GM19043 (cell line): ENCODE measurements around the gene AFAP1.
"Not testable (repeated sequence)": the region's sequence is repeated elsewhere in the genome, so short reads cannot be mapped to it uniquely, and the experiment has no call there.

ENCODE experiments used
- ATAC-seq: cut with Tn5 transposase; IDR thresholded peaks from one replicate; pipeline ENCODE4 v1.9.1; 2021; ENCODE audit warnings: low read depth; ENCODE audit not compliant: unreplicated experiment

AFAP1 gene

GRCh38 chr4:7918187-7918586 lies 21.5 kb downstream of the AFAP1 start:
- not testable (repeated sequence) for ATAC-seq

- ATAC-seq, result no peak
These were observed 22.0 kb downstream of the AFAP1 start for GRCh38 chr4:7917669-7918068.

- no peak for ATAC-seq
These were observed 23.8 kb downstream of the AFAP1 start for GRCh38 chr4:7915875-7916242.

GRCh38 chr4:7912826-7913225 lies 26.8 kb downstream of the AFAP1 start:
- no peak for ATAC-seq

GRCh38 chr4:7910952-7911578 lies 28.6 kb downstream of the AFAP1 start:
- no peak for ATAC-seq

- ATAC-seq, result no peak
These were observed 29.3 kb downstream of the AFAP1 start for GRCh38 chr4:7910263-7910896.

- no peak for ATAC-seq
These were observed 30.0 kb downstream of the AFAP1 start for GRCh38 chr4:7909463-7910262.

GRCh38 chr4:7908668-7909067 lies 31.0 kb downstream of the AFAP1 start:
- ATAC-seq, result no peak

GRCh38 chr4:7907142-7907541 lies 32.5 kb downstream of the AFAP1 start:
- ATAC-seq, result no peak

GRCh38 chr4:7906171-7906701 lies 33.4 kb downstream of the AFAP1 start:
- no peak for ATAC-seq

GRCh38 chr4:7904952-7905915 lies 34.4 kb downstream of the AFAP1 start:
- no peak for ATAC-seq

GRCh38 chr4:7903791-7904516 lies 35.7 kb downstream of the AFAP1 start:
- no peak for ATAC-seq

- no peak for ATAC-seq
These were observed 36.8 kb downstream of the AFAP1 start for GRCh38 chr4:7902826-7903225.

- no peak for ATAC-seq
These were observed 37.5 kb downstream of the AFAP1 start for GRCh38 chr4:7902101-7902553.

- ATAC-seq, result no peak
These were observed 38.3 kb downstream of the AFAP1 start for GRCh38 chr4:7901311-7901885.

- no peak for ATAC-seq
These were observed 39.2 kb downstream of the AFAP1 start for GRCh38 chr4:7900334-7900909.

- no peak for ATAC-seq
These were observed 40.3 kb downstream of the AFAP1 start for GRCh38 chr4:7899184-7899869.

- no peak for ATAC-seq
These were observed 41.3 kb downstream of the AFAP1 start for GRCh38 chr4:7898385-7898784.
